Muscle of leg (tissue), 11 donors: ENCODE measurements around the gene ORC1. TPM values are rescaled to one million over a fixed set of nuclear protein-coding genes. Genes with fewer than 3 reads are reported as not detected.

Experiments
- DNase-seq: peaks from one replicate; pipeline ENCODE4 v3.0.0; 2013
- H3K27ac ChIP-seq: one replicate; pipeline ENCODE4 v1.5.1; 2013; ENCODE audit warnings: mild to moderate bottlenecking, low read length, control low read depth
- H3K27me3 ChIP-seq: one replicate; pipeline ENCODE4 v1.6.1; 2013; ENCODE audit warnings: low read length; ENCODE audit not compliant: control insufficient read depth, insufficient read depth
- H3K36me3 ChIP-seq: one replicate; pipeline ENCODE4 v1.6.1; 2013; ENCODE audit warnings: low read length; ENCODE audit not compliant: control insufficient read depth, insufficient read depth
- H3K4me1 ChIP-seq: one replicate; pipeline ENCODE4 v1.6.1; 2013; ENCODE audit warnings: low read length; ENCODE audit not compliant: control insufficient read depth, insufficient read depth
- H3K4me3 ChIP-seq: one replicate; pipeline ENCODE4 v1.5.1; 2013; ENCODE audit warnings: low read length, control low read depth
- H3K9me3 ChIP-seq: replicated peaks from 2 replicates; pipeline ENCODE4 v1.6.1; 2013; ENCODE audit warnings: low read depth, low read length; ENCODE audit not compliant: control insufficient read depth
- WGBS: methylation state at CpG from one replicate; pipeline ENCODE4 v1.1.5; 2013; ENCODE audit warnings: missing lambda C conversion rate; ENCODE audit not compliant: insufficient coverage; 5-methylcytosine and 5-hydroxymethylcytosine counted together
- polyA plus RNA-seq, 8 donors: library from polyadenylated mRNA; unstranded; fragments of 120-200 nt; gene quantifications; one replicate each; pipeline versions ENCODE4 v1.2.1 to v1.2.3, GENCODE V29; 2013; ENCODE audit warnings: inconsistent platforms in 1 of 8, low replicate concordance in 1 of 8; ENCODE audit not compliant: insufficient read length in 8 of 8, insufficient read depth in 1 of 8
- total RNA-seq: library from RNA; stranded (reverse); fragments of 120-200 nt; gene quantifications from one replicate; pipeline ENCODE4 v1.2.4, GENCODE V29; 2013

The ORC1 gene
- total and polyA plus RNA-seq, 9 donors: 2.6 to 4.5 (median 3.4) TPM

GRCh38 chr1:52364235-52364839 lies 39.9 kb downstream of the ORC1 start:
- WGBS: 83% methylated on average over 4 of the region's 5 CpGs
- no peak overlapping the region for H3K4me3 ChIP-seq
- H3K27me3 ChIP-seq: peaks cover 7% of the 10 kb centered on the region
- H3K36me3 ChIP-seq: peaks cover 45% of the 10 kb centered on the region
- DNase-seq: no peak
- H3K4me1 ChIP-seq: peaks cover 12% of the 10 kb centered on the region
- no peaks in the 10 kb centered on the region for H3K9me3 ChIP-seq
- H3K27ac ChIP-seq: peak overlapping the region; percentile 78

- 78% methylated on average over 7 of the region's 7 CpGs for WGBS
- H3K4me3 ChIP-seq: no peak overlapping the region
- peaks cover 83% of the 10 kb centered on the region for H3K36me3 ChIP-seq
- no peaks in the 10 kb centered on the region for H3K27me3 ChIP-seq
- H3K9me3 ChIP-seq: no peaks in the 10 kb centered on the region
- no peak for DNase-seq
- H3K27ac ChIP-seq: no peak overlapping the region
- peaks cover 12% of the 10 kb centered on the region for H3K4me1 ChIP-seq
These were observed 43.6 kb downstream of the ORC1 start for GRCh38 chr1:52360595-52360968.

GRCh38 chr1:52359676-52360594 lies 44.3 kb downstream of the ORC1 start:
- no peak overlapping the region for H3K4me3 ChIP-seq
- peaks cover 8% of the 10 kb centered on the region for H3K4me1 ChIP-seq
- H3K27ac ChIP-seq: no peak overlapping the region
- H3K36me3 ChIP-seq: peaks cover 89% of the 10 kb centered on the region
- no peaks in the 10 kb centered on the region for H3K9me3 ChIP-seq
- no peaks in the 10 kb centered on the region for H3K27me3 ChIP-seq
- no peak for DNase-seq
- WGBS: 91% methylated on average over 22 of the region's 24 CpGs

- Histone ChIP-seq H3K27ac (no peak overlapping the region), H3K9me3 (no peaks in the 10 kb centered on the region), H3K4me1 (no peaks in the 10 kb centered on the region), H3K27me3 (no peaks in the 10 kb centered on the region), H3K4me3 (no peak overlapping the region), H3K36me3 (peaks cover 94% of the 10 kb centered on the region)
- no peak for DNase-seq
- over 99% methylated on average over 16 of the region's 18 CpGs for WGBS
These were observed 45.2 kb downstream of the ORC1 start for GRCh38 chr1:52358851-52359497.

- no peak for DNase-seq
- no peaks in the 10 kb centered on the region for H3K9me3 ChIP-seq
- no peaks in the 10 kb centered on the region for H3K27me3 ChIP-seq
- no peak overlapping the region for H3K4me3 ChIP-seq
- peaks cover 100% of the 10 kb centered on the region for H3K36me3 ChIP-seq
- WGBS: 95% methylated on average over 9 of the region's 9 CpGs
- H3K27ac ChIP-seq: no peak overlapping the region
- H3K4me1 ChIP-seq: no peaks in the 10 kb centered on the region
These were observed 46.8 kb downstream of the ORC1 start for GRCh38 chr1:52357397-52357796.

GRCh38 chr1:52356818-52357355 lies 47.3 kb downstream of the ORC1 start:
- peaks cover 99% of the 10 kb centered on the region for H3K36me3 ChIP-seq
- no peaks in the 10 kb centered on the region for H3K9me3 ChIP-seq
- H3K4me3 ChIP-seq: no peak overlapping the region
- no peak for DNase-seq
- no peaks in the 10 kb centered on the region for H3K27me3 ChIP-seq
- H3K27ac ChIP-seq: no peak overlapping the region
- 89% methylated on average over 4 of the region's 8 CpGs for WGBS
- H3K4me1 ChIP-seq: no peaks in the 10 kb centered on the region

- H3K27ac ChIP-seq: no peak overlapping the region
- peaks cover 92% of the 10 kb centered on the region for H3K36me3 ChIP-seq
- no peak overlapping the region for H3K4me3 ChIP-seq
- WGBS: 88% methylated on average over 8 of the region's 11 CpGs
- no peaks in the 10 kb centered on the region for H3K4me1 ChIP-seq
- no peak for DNase-seq
- H3K9me3 ChIP-seq: no peaks in the 10 kb centered on the region
- no peaks in the 10 kb centered on the region for H3K27me3 ChIP-seq
These were observed 48.2 kb downstream of the ORC1 start for GRCh38 chr1:52355847-52356505.

GRCh38 chr1:52355436-52355835 lies 48.8 kb downstream of the ORC1 start:
- Histone ChIP-seq H3K4me3 (no peak overlapping the region), H3K27ac (no peak overlapping the region), H3K9me3 (no peaks in the 10 kb centered on the region), H3K4me1 (no peaks in the 10 kb centered on the region), H3K36me3 (peaks cover 92% of the 10 kb centered on the region), H3K27me3 (no peaks in the 10 kb centered on the region)
- WGBS: 89% methylated on average over 6 of the region's 8 CpGs
- no peak for DNase-seq

GRCh38 chr1:52352690-52353089 lies 51.5 kb downstream of the ORC1 start:
- no peaks in the 10 kb centered on the region for H3K4me1 ChIP-seq
- no peaks in the 10 kb centered on the region for H3K27me3 ChIP-seq
- H3K9me3 ChIP-seq: no peaks in the 10 kb centered on the region
- DNase-seq: no peak
- peaks cover 68% of the 10 kb centered on the region for H3K36me3 ChIP-seq
- 60% methylated on average over 3 of the region's 7 CpGs for WGBS
- H3K4me3 ChIP-seq: no peak overlapping the region
- no peak overlapping the region for H3K27ac ChIP-seq
